ENCODE data around the gene CDK14.

CDK14 gene

GRCh38 chr7:90688810-90689209 lies 92.7 kb downstream of the CDK14 start:
- DNase-seq: no peak

DNA sequence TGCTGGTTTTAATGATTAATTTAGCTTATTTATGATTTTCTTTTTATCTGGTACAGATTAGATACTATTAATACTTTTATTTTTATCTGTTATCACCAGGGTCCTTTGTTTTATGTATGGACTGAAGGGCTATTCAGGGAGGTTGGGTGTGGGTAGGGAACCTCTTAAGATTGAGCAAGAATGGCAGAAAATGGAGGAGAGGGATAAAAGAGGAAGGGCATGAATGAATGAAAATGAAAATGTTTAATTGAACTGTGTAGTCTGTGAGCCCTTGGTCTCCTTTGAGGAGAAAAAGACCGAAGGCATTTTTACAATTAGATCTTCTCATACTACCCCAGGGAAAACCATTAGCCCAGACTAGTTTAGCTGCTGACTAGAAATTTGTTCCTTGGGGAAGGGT lies 93.1 kb downstream of the CDK14 start:
- DNase-seq: no peak

DNA sequence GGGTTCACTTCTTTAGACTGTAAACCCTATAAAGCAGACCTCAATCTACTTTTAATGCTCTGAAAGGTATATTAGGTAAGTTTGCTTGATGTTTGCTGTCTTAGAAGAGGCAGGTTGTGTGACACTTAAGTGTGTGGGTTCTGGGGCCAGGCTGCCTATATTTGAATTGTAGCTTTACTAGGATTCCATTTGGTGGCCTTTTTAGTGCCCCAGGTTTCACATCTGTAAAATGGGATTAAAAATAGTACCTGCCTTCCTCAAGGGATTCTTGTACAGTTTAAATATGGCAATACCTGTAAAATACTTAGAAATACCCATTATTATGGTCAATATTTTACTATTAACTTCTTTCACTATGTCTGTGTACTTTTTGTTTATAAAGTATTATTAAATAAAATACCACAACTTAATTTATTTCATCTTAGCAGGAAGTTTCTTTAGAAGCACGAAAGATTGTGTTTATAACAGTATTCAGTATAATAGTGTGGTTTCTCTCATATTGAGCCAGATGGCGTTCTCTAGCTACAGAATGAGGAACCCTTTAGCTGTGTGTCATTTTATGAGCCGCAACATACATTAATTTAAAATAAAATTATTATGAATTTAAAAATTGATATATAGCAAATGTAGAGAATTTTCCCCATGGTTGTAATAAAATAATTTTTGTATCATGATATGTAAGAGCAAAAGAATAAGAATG lies 94.2 kb downstream of the CDK14 start:
- no peak for DNase-seq

DNA sequence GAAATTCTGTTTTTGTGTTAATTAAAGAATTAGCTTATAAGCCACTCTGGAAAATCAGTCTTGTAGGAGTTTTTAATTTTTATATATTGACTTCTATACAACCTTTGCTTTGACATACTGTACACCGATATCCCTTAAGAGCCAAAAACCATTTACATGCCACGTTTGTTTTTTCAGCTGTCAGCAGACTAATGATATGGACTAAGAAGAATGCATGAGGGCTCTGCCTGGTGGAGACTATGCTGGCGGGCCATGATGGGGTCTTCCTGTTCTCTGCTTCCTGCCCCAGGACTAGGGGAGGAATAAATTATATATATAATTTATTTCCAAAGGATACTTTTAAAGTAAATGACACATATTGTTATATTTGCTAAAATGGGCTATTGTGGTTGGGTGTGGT lies 96.3 kb downstream of the CDK14 start:
- no peak for DNase-seq

DNA sequence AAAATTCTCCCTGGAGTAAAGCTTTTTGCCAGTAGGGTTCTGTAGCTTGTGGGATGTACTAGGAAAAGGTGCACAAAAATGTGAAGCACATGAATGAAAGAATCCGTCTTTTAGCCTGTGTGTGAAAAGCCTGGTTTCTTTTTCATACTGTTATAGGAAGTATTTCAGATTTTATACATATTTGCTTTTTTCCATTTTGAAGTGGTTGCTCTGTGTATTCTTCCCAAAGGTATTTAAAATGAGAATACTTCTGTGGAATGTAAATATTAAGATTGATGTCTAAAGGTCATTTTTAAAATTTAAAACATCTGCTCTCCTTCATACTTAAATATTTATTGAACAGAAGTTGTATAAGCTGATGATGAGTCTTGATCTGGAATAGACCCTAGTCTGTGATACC lies 96.8 kb downstream of the CDK14 start:
- no peak for DNase-seq

DNA sequence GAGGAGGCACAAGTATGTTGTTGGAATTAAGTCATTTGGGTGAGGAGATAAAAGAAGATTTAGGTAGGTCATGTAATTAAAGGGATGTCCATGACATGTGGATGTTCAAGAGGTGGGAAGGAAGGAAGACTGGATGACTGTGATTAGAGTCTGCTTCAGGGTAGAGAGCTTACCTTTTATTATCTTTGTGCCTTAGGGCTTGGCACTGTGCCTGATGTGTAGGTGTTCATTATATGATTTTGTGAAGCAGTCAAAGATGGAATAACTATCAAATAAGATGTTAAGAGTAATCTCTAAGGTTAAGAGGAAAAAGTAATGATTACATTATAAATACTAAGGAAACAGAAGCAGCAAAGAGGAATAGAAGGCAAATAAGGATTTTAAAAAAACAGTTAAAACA lies 97.8 kb downstream of the CDK14 start:
- no peak for DNase-seq

DNA sequence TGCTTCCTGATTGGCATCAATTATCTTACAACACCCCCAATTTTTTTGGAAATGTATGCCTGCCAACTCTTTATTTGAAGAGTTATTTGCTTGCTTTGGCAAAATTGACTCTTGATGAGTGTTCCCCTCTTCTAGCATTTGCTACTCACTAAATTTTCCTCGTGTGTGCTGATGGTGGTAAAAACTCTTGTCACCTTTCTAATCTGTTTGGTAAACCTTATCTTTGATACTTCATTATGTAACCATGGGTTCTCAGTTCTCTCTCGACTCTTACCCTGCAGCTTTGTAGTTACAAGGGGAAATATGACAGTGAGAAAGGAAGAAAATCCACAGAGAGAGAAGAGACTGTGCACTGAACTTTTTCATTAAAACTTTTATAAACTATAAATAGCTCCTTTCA lies 102.5 kb downstream of the CDK14 start:
- DNase-seq: no peak

- DNase-seq: no peak
Observed at GRCh38 chr7:90701021-90701420, 104.9 kb downstream of the CDK14 start.

DNA sequence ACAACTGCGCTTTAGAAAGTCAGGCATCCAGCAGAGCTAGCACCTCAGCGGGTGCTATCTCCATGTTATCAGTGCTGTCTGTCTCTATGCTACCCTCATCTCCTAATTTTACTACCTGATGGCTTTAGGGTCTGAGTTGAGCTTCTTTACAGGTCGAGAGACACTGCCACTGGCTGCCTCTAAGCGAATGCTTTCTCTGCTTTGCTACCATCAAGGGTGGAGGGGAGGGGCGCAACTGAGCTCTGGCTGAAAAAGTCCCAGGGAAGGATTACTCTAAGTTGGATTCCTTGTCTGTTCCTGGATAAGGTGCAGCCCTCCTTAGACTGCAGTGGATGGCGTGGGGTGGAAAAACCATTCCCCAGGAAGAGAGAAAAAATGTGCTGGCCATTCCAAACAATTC lies 105.7 kb downstream of the CDK14 start:
- DNase-seq: no peak

DNA sequence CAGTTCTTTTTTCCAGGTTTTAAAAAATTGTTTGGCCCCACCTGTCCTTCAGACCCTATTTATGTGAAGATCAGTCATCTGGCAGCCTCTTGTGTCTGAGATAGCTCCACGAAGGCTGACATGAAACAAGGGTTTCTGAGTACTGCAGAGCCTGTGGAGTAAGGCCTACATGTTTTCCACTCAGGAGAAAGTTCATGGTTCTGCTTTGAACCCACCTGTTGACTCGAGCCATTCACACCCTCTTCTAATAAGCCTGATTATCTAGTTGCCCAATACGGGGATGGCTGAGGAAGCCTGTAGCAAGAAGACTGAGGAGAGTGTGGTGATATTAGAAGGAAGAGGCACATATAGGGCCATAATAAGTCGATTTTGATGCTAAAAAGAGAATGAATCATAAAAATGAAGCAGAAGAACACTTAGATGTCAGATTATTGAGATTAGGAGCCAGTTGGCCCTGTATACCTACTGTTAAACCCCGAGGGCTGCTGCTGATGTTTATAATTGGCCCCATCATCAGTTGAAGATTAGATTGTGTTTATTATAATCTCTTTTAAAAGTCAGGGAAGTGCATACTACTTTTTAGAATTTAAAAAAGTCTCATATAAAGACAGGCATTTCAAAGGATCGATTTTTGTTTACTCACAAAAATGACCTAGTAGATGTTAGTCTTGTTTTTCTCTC lies 109.4 kb downstream of the CDK14 start:
- no peak for DNase-seq

- DNase-seq: no peak
Observed at GRCh38 chr7:90706072-90706716, 110.1 kb downstream of the CDK14 start.

GRCh38 chr7:90708841-90709317 lies 112.8 kb downstream of the CDK14 start:
- no peak for DNase-seq

- DNase-seq: no peak
Observed at GRCh38 chr7:90709501-90710465, 113.7 kb downstream of the CDK14 start.

DNA sequence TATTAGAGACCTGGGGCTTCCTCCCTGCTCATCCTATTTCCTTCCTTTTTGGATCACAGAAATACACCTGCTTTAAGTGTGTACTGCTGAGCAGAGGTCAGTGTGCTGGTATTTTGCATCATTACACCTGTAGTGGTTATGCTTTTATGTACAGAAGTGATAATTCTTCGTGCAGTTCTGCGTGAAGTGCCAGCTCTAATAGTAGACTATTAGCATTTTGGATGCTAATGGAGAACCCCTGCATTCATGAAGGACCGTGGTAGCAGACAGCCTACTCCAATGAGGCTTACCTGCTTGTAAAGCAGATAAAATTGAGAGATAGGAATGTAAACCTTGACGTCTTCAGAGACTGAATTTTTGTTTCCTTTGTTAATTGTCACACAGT lies 114.3 kb downstream of the CDK14 start:
- DNase-seq: no peak

DNA sequence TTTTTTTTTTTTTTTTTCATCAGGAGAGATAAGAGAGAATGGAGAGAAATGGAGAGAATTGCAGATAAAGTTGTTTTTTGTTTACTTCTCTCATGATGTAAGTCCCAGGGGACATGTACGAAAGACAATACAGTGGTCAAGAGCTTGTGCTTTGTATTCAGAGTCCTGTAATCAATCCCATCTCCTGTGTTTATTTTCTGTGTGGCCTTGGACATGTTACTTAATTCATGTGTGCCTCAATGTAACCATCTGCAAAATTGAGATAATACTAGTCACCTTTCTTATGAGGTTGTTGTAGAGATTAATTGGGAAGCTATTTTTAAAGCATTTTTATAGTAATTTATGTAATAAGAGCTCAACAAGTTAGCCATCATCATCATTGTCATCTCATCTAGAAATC lies 117.5 kb downstream of the CDK14 start:
- DNase-seq: no peak

- no peak for DNase-seq
Observed at GRCh38 chr7:90715067-90715466, 118.9 kb downstream of the CDK14 start.

- DNase-seq: no peak
Observed at GRCh38 chr7:90717296-90718060, 121.4 kb downstream of the CDK14 start.

GRCh38 chr7:90719155-90719554 lies 123.0 kb downstream of the CDK14 start:
- DNase-seq: no peak

GRCh38 chr7:90720984-90721760 lies 125.1 kb downstream of the CDK14 start:
- DNase-seq: no peak

DNA sequence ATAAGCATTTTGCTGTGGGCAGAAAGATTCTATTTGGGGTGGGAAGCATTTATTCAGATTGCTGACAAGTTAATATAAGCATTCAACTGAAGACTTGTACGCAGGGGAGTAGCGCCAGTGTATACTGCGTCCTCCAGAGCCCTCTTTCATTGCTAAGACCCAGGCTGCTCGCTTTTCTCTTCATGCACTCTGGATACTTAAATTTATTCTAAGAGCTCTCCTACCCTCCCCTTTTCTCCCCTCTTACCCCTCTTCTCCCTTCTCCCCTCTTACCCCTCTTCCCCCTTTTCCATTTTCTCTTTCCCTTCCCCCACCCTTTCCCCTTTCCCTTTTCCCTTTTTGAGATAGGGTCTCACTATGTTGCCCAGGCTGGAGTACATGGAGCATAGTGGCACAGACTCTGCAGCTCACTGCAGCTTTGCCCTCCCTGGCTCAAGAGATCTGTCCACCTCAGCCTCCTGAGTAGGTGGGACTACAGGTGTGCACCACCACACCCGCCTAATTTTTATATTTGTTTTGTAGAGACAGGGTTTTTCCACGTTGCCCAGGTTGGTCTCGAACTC lies 125.8 kb downstream of the CDK14 start:
- DNase-seq: no peak

- DNase-seq: no peak
Observed at GRCh38 chr7:90723233-90723632, 127.1 kb downstream of the CDK14 start.

Data from CD4-positive, alpha-beta T cell treated with Interleukin-12 subunit alpha and Interleukin-12 subunit beta, for 1 hour (primary cell).